Measurements from ENCODE around the gene SUPT3H.
"Not testable (repeated sequence)": the region's sequence is repeated elsewhere in the genome, so short reads cannot be mapped to it uniquely, and the experiment has no call there.

SUPT3H gene

DNA sequence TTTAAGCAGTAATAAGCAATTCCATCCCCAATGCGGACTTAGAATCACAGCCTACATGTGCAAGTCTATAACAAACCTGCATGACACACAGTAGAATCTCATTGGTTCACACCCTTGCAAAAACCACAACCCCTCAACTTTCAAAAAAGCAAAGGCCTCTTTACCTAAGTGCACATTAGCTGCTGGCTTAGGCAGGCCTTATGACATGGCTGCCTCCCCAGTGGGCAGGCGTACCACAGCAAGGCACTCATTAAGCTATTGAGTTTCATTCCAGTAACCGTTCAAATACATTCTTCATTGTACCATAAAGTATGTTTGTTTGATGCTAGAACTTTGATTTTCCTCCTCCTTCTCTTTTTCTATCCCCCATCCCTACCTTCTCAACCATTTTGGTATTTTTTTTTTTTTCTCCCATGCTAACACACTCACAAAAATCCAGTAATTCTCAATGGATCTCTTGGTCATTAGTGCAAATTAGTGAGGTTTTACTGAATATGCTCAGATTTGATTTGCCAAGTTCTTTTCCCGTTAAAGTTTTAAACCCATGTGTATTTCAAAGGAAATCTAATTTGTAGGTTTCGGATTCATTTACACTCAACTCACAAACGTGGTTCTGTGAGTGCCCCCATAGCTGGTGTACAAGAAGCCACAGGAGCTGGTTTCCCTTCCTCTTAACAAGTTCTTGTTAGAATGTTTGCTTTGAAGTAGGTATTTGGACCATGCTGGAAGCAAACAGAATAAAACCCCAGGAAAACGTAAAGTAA lies 510.0 kb downstream of the SUPT3H start:
- DNase-seq, result no peak

DNA sequence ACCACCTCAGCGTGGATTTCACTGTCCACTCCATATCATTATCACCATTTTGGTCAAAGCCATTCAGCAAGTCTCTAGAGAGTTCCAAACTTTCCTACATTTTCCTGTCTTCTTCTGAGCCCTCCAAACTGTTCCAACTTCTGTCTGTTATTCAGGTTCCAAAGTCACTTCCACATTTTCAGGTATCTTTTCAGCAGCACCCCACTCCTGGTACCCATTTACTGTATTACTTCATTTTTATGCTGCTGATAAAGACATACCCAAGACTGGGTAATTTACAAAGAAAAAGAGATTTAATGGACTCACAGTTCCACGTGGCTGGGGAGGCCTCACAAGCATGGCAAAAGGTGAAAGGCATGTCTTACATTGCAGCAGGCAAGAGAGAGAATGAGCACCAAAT lies 512.5 kb downstream of the SUPT3H start:
- not testable (repeated sequence) for DNase-seq

DNA sequence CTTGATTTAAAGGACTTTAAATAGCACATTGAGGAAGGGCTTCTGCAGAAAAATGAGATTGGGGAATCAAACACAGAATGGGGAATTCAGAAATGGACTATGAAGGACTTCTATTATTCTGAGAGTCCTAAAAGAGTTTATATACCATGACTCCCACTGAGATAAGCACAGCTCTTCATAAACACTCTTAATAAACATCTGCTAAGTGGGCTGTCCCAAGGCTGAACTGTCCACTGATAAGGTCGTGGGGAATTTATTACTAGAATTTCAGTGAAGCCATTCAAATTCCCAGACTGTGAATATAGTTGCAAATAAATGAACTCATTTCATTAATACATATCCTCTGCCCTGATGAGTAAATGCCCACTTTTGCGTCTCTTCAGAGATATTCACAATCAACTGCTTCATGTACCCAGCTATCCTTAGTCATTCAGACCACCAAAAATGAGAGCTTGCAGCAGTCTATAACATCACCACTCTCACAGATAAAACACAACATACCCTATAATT lies 517.8 kb downstream of the SUPT3H start:
- no peak for DNase-seq

DNA sequence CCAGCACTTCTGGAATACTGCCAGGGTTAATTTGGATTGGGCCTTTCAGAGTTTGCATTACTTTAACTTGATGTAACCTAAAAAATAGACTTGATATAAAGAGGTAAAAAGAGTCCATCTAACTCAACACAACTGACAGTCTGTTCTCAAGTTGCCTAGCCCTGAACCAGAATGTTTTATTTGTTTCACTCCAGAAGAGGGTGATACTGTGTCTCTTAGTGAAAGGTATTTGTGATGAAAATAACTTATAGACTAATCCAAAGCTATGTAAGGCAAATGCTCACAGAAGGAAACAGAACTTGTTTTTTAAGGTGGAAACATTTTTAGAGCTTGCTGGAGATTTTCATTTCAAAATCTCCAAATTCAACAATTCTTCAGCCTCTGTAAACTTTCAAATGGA lies 518.7 kb downstream of the SUPT3H start:
- no peak for DNase-seq

DNA sequence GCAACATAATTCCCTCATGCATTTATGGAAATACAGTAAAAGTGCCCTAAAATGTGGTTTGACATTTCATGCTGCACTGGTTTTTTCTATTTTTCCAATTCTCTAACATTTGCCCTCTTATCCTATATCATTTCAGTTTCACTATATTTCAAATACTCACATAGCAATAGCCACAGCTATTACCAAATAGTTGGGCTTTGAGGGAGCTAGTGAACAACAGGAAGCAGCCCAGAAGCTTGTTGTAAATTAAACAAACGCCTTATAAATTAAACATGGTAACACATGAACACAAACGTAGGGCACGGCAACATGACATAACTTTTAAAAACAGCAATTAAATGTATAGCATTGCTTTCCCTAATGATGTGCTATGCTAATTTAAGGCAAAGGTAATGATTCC lies 521.3 kb downstream of the SUPT3H start:
- DNase-seq, result no peak

DNA sequence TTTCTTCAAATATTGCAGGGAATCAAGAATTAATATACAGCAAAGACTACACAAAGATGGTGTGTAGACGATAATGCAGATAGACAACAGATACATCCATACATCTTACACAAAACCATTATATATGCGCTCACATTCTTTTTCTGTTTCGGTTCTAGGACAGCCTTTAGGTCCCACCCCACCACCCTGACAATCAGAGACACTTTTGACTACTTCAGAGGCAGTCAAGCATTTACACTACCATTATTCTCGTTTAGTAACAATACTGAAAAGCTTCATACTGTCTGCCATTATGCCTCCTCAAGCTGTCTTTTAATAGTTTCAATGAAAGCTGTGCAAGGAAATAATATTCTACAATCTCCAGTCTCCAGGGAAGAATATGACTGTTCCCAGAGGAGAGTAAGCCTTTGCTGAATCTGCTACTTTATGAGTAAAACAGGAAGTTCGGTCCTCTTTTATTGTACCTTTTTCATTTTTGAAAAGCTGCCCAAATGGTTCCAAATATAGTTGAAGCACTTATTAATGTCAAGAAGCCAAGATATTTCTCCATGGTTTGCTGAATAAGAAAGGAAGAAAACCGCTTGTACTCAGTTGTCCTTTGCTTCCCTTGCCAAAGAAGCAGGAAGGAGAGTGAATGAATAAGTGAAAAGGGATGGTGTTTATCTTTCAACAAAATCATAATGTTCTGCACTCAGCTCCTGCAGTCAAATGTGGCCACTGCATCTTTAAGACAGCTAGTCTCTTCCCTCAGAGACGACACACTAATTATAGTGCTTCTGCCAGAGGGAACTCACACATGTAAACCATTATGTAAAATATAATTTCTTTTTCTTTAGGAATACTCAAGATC lies 521.9 kb downstream of the SUPT3H start:
- DNase-seq, result no peak

DNA sequence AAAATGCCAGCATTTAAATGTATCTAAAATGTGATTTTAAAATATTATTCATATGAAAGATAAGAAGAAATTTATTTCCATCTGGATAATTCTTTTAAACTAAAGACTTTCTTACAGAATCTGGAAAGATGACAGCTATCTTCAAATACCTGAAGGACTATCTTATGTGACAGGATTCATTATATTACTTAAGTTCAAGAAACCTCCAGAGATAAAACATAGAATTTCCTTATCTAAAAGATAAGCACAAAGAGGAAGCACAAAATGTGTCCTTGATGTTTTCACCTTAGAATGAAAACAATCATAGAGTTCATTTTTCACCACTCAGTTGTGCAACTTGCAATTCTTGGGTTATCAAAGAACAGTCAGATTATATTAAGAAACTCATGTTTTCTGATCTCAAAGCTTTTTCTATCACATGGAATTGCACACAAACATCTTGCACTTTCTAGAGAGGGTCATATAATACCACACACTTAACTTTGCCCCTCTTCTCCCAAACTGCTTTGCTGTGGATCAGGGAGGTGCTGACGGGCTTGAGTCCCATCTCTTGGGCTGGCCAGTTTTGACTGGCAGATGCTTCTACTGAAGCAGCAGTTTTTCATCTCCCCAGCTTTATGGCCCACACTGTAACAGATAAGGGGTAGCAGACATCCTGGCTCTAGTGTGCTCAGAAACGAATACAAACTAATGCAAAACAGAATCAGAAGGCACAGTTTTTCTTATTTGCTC lies 522.9 kb downstream of the SUPT3H start:
- DNase-seq, result no peak

DNA sequence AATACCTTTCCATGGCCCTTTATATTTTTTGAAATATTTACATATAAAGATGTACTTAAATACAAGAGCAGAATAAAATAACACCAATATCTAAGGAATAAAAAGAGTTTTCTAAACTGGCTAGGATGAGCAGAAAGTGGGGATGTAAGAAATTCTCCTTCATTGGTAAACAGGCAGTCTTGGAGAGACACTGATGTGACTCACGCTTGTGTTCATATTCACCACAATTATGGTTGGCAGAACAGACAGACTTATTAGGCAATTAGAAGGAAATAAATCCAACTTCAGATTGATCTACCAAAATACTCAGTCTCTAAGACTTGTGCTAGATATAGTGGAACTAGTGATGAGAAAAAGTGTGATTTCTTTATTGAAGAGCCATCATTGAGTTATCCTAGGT lies 526.6 kb downstream of the SUPT3H start:
- no peak for DNase-seq

DNA sequence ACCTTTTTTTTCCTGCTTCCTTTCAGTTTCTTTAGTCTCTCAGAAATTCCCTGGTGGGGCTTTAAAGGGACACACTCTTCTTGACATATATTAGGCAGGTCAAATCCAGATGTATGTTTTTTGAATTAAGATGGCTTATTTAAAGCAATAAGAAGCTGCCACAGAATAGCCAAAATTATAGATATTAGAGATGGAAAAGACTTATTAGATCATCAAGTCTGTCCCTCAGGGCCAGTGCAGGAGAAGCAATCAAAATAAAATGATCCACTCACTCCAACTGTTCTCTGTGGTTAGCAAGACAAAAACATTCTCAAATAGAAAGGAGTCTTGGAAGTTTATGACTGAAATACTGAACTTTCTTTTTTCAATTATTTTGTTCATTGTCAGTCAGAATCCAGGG lies 527.4 kb downstream of the SUPT3H start:
- DNase-seq, result no peak

DNA sequence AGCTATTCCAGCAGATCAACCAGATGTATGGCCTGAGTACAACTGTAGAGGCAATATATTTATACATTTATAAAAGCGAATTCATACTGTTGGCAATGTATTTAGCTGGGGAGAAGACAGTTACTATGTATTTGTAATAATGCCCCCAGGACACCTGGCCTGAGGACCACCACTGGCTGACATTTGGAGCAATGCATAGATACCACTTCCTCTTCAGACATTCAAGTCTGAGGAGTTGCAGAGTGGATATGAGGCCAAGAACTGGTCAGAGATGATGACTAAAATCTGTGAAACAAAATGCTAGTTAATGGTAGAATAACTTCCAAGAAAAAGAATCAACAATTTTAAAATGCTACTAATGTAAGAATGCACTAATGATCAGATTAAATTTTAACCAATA lies 527.9 kb downstream of the SUPT3H start:
- DNase-seq, result no peak

DNA sequence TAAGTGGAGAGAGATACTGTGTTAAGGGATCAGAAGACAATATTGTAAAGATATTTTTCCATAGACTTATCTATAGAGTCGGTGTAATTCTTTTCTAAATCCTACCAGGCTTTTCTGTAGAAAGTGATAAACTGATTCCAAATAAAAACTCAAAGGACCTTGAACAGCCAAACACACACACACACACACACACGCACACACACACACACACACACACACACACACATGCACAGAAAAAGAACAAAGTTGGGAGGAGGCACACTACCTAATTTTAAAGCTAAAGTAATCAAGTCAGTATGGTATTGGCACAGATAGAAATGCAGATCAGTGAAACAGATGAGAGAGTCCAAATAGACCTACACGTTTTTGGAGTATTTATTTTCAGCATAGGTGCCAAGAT lies 534.0 kb downstream of the SUPT3H start:
- no peak for DNase-seq

DNA sequence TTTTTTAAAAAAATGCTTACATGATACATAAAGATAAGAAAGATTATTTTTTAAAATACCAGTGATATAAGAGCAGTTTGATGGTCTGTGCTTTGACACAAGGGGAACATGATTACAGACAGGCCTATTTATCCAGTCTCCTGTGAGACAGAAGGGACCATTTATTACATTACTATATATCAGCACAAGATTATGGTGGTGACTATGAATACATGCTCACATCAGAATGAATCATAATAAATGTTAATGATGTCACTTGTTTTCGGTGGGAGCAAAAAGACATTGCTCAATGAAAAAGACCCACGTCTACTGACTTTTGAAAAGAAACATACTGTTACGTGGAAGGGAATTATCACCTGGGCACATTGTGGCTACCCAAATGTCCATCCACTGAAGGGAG lies 535.1 kb downstream of the SUPT3H start:
- DNase-seq, result no peak

DNA sequence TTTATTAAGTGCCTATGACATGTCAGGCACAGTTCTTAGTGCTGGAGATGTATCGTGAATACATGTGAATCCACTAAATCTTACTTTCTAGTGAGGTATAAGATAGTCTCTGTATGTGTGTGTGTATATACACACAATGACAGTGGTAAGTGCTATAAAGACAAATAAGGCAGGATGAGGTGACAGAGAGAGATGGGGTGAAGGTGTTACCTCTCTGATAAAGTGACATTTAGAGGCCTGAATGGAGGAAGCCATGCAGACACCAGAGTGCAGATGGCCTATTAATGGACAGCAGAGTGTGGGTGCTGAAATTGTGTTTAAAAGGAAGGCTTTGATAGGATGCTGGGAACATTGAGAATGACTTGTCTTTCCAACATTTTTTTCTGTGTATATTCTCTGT lies 535.9 kb downstream of the SUPT3H start:
- DNase-seq, result no peak

DNA sequence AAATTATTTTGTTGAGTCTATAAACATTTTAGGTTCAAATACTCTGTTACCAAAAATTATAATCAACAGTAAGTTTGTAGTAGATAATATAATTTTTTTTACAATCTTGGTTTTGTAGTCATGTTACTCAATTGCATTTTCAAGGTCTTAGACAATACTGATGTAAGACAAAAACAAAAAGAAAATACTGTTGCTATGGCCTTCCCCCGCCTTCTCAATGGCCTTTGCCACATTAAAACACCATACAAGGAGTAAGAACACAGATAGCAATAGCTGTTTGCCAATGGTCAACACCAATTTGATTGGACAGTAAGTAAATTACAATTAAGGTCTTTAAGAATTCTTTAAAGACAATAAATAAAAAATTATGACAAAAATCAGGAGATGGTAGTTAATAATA lies 540.0 kb downstream of the SUPT3H start:
- no peak for DNase-seq

DNA sequence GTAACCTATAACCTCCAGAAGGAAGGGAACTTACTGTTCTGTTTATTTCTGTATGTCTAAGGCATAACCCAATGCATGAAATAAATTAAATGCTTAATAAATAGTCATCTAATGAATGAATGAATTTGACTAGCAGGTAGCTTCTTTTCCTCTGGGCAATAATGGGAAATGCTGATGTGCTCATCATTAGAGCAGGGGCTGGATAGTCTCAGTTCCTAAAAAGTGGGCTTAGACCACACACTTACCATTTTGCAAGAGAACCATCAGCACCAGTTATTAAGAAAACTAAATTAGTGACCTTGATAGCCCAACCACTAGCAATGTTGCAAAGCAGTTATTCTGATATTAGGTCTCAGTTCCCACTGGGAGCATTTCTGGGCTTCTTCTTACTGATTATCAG lies 540.5 kb downstream of the SUPT3H start:
- no peak for DNase-seq

DNA sequence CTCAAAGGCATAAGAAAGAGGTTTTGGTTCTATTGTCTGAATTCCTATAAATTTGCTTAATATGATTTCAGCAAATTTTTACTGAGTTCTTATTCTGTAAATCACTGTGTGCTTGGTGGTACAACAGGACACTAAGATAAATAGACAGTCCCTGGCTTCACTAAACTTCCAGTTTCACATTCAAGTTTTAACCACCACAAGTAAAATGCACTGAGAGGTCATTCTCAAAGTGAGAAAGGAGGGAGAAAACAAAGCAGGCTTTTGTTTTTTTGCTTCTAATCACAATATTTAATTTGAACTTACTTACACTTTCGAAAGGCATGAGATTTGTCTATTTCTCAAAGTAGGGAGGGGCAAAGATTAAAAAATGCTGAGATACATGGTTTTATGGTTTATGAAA lies 544.5 kb downstream of the SUPT3H start:
- no peak for DNase-seq

DNA sequence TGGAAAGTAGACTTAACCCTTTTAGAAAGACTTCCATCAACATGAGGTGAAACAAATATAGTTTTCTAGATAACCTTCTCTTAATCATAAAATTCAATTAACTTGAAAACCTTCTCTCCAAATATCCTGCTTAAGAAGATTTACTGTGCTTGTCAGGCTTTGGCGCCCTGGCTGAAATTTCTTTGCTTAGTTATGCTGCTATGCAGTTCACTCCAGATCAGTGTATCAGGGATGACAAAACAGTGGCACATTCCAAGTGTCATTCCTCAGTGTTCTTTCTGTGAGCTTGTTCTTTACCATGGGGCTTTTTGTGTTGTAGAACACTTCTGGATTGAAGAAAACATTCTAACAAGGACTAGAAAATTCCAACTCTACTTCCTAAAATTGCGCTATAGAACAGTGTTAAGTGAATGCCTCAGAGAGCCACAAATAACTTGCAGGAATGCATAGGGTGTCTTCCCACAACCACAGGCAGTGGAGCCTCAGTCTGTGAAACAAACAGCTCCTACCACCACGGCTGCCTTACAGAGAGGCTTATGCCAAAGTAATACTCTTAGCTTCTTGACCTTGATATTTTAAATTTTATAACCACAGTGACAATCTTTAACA lies 546.6 kb downstream of the SUPT3H start:
- no peak for DNase-seq

DNA sequence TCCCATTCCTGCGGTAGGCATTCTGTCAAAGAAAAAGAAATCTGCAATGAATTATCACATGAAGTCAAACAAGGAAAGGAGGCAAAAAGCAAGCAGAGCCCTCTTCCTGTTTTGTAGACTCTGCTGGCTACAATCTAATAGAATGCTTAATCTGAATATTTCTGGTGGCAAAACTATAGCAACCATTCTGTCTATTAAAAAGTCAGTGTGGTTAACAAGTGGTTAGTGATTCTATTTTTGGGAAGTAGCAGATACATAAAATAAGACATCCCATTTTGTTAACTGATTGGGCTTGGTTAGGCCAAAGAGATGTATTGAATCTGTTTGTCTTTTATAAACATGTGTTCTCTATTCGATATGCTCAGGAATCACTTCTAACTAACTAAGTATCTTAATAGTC lies 547.9 kb downstream of the SUPT3H start:
- DNase-seq, result no peak

DNA sequence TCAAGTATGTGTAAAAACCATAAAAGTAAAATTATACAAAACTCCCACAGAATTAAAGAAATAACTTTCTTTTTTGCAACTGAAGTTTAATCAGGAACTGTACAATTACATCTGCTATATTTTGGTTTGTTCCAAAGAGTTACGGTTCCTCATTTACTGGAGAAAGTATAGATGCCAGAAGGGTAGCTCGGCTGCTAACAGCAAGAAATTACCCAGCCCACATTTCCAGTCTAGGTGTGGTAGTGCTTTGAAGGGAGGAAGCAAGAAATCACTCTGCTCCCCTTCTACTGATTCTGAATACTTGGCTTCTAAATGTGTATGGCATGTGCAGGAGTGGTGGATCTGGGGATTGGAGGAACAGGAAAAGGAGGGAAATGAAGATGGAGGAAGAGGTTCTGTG lies 549.0 kb downstream of the SUPT3H start:
- no peak for DNase-seq

DNA sequence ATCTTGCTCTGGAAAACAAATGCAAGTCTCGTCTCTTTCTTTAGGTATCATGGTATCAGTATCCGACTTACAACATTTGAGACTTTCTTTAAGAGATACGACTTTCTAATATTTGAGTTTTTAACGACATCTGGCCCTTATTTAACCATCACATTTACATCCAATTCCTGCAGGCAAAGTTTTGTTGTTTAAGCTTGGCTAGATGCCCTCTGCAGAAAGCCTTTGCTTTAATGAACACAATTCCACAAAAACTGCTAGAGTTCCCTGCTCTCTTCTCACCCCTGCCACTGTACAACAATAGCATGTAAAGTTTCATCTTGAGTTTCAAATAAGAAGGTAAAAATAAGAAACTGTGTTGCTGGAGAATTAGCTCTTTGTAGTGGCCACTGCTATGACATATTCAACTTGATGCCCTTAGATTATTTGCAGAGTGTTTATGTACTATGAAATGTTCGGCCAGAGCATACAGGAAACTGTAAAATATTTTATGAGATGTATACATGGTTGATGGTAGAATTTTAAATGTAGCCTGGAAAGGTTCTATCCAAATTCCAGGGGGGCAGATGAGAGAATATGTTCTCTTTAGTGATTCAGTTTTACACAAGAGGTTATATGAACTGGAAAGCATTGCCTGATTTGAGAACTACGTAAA lies 551.6 kb downstream of the SUPT3H start:
- DNase-seq, result no peak

DNA sequence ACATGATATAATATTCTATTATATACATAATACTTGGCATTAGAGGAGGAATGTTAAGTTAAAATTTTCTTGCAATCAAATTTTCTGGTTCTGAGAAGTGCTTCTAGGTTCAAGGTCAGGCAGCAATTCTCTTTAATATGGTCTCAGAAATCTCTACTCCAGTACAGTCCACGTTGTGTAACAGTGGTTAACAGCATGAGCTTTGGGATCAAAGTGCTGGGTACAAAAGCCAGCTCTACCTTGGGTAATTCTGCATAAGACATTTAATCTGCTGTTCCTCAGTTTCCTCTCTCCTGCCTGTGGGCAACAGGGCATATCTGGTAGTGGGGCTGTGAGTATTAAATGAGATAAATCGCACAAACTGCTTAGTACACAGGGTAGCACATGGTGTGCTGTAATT lies 552.5 kb downstream of the SUPT3H start:
- no peak for DNase-seq

DNA sequence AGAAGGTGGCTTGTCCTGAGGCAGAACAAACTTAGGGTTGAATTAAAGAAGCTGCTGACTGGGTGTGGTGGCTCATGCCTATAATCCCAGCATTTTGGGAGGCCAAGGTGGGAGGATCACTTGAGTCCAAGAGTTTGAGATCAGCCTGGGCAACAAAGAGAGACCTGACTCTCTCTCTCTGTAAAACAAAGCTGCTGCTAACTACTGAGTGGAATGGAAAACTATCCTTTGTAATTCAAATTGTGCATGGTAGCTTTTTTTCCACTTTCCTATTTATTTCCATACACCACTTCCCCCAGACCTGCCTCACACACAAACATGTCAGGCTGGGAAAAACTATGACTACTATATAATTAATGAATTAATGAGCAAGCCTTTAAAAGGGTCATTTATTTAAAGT lies 553.2 kb downstream of the SUPT3H start:
- DNase-seq, result no peak

DNA sequence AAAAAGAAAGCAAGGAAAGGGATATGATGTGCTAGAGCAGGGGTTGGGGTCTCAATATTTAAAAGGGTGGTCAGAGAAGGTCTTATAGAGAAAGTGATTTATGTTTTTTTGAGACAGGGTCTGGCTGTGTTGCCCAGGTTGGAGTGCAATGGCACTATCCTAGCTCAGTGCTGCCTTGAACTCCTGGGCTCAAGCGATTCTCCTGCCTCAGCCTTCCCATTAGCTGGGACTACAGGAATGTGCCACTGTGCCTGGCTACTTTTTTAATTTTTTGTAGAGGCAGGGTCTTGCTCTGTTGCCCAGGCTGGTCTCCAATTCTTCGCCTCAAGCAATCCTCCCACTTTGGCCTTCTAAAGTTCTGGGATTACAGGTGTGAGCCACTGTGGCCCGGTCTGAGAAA lies 557.0 kb downstream of the SUPT3H start:
- no peak for DNase-seq
